Activated effector memory CD4-positive, alpha-beta T cell treated with Interleukin-2 at 50 U/mL for 16 hours (primary cell): ENCODE measurements around the gene ARHGEF7.
"Not testable (repeated sequence)": the region's sequence is repeated elsewhere in the genome, so short reads cannot be mapped to it uniquely, and the experiment has no call there.

ENCODE experiments used
- DNase-seq: peaks from one replicate; pipeline ENCODE4 v3.0.0-alpha.2; 2020

The ARHGEF7 gene

DNA sequence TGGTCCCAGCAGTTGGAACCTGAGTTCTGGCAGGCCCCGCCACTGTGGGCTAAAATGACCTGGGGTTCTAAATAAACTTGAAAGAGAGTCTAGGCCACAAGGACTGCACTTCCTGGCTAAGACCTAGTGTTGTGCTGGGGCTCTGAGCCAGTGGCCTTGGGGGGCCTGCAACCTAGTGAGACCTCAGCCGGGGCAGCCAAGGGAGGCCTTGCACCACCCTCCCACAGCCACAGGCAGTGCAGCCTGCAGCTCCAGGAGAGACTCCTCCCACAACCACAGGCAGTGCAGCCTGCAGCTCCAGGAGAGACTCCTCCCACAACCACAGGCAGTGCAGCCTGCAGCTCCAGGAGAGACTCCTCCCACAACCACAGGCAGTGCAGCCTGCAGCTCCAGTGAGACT is 142.8 kb downstream of the ARHGEF7 start:
- not testable (repeated sequence) for DNase-seq

DNA sequence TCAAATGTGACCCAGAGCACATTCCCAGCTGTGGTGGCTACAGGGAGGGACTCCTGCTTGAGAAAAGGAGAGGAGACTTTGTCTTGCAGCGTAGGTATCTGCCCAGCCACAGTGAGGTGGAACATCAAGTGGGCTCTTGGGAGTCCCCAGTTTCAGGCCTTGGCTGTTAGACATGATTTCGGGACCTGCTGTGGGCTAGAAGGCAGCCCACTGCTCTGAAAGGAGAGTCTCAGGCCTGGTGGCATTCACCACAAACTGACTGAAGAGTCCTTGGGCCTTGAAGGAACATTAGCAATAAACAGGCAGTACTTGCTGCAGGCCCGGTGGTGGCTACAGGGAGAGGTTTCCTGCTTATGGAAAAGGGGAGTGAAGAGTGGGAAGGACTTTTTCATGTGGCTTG is 143.5 kb downstream of the ARHGEF7 start:
- DNase-seq = no peak

DNA sequence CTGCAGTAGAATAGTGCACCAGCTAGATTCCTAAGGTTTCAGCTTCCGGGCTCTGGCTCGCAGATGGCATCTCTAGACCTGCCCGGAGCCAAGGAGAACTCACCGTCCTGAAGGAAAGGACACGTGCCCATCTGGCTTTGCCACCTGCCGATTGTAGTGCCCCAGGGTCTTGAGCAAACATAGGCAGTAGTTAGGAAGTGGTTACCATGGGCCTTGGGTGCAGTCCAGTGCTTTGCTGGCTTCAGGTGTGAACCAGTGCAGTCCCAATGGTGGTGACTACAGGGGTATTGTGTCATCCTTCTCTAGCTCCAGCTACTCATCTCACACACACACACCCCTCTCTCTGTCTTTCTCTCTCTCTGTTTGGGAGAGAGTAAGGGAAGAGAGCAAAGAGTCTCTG is 143.9 kb downstream of the ARHGEF7 start:
- DNase-seq = no peak

DNA sequence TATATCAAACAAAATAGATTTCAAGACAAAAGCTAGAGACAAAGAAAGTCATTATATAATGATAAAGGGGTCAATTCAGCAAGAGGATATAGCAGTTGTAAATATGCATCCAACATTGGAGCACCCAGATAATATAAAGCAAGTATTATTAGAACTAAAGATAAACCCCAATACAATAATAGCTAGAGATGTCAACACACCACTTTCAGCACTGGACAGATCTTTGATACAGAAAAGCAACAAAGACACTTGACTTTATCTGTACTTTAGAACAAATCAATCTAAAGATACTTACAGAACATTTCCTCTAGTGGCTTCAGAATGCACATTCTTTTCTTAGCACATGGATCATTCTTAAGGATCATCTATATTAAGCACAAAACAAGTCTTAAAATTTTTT is 146.2 kb downstream of the ARHGEF7 start:
- no peak for DNase-seq

DNA sequence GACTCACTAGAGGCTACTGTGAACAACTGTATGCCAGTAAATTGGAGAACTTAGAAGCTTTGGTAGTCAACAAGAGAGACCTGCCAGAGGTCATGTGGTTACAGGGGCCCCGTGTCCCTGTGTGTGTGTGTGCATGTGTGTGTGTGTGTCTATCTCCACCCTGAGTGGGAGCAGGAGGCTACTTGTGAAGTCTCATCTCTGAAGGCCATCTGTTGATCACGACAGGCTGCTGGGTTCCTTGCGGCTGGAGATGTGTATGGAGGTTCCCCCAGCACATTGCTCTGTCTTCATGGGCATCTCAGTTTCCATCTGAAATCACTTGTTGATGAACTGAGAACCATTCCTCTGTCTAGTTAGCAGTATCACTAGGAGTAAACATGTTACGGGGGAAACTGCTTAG is 147.2 kb downstream of the ARHGEF7 start:
- no peak for DNase-seq

DNA sequence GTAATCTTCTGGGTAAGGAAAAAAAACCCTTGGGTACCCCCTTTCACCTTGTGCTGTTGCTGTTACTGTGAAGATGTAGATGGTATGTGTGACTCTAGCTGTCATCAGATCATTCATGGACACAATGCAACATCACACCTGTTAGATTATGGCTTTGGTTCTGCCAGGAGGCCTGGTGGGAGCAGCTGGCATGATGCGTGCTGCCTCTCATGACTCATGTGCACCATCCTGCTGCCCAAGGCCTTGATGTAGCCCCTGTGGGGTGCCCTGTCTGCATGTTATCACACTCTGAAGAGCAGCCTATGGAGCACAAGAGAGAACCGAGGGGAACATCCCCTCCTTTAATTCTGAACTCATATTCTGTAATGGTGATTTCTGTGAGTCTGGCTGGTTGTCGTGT is 147.6 kb downstream of the ARHGEF7 start:
- no peak for DNase-seq

DNA sequence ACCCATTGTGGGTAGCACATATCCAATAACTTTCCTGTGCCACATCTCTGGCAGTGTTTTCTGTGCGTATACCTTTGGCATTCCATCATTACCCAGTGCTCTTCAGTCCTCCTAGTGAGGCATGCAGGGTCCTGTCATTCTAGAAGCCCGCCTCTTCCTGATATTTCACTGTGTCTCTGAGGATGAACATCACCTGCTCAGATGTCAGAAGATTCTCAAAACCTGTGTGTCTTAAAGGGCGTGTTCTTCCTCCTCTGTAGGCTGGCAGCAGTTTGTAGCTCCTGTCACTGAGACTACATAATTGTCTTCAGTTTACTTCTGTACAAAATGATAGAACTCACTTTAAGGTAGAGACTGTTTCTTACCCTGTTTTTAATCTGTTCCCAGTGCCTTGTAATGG is 148.5 kb downstream of the ARHGEF7 start:
- no peak for DNase-seq

DNA sequence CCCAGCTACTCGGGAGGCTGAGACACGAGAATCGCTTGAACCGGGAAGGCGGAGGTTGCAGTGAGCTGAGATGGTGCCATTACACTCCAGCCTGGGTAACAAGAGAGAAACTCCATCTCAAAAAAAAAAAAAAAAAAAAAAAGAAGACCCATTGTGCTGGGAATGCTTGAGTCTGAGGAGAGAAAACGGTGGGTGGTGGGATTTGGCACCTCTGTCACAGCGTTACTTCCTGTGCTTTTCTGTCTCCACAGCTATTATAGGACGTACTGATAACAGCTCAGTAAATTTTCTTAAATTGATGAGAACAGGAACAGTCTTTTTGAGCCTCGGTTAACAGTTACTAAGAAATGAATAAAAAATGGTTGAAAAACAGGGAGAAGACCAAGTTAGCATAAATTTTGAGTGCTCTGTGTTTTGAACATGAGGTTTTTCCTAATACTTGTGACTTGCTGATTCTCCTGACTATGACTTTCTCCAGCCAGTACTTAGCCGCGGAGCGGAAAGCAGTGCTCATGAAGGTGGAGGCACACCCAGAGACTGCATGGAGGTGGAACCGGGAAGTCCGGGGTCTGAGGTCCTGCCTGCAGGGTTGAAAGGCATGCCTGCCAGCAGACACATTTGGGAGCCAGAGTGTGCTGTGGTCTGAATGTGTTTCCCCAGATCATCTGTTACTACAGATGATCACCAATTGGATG is 150.0 kb downstream of the ARHGEF7 start:
- DNase-seq = no peak

DNA sequence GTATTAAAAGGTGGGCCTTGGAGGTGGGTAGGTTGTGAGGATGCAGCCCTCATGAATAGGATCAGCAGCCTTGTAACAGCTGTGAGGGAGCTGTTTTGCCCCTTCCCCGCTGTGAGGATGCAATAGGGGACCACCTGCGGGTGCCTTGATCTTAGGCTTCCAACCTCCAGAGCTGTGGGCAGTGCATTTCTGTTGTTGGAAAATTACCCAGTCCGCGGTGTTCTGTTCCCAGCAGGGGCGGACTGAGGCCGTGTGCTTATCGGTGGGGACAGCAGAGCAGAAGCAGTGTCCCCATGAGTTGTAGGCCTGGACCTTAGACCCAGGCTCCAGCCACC is 150.6 kb downstream of the ARHGEF7 start:
- no peak for DNase-seq

DNA sequence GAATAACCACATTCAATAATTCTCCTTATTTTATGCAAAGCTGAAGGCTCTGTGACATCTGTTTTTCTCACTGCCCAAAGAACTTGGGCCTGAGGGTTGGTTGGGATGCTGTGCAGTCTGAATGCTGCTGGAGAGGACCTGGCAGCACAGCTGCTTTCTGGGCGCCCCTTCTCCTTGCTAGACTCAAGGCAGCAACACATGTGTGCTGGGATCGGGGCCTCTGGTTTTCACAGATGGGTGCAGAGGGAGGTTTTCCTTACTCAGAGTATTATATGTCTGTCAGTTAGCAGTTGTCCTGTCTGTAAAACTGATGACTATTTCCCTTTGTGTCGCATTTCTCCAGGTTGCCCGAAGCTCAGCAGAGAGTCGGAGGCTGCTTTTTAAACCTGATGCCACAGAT is 152.1 kb downstream of the ARHGEF7 start:
- DNase-seq = no peak

DNA sequence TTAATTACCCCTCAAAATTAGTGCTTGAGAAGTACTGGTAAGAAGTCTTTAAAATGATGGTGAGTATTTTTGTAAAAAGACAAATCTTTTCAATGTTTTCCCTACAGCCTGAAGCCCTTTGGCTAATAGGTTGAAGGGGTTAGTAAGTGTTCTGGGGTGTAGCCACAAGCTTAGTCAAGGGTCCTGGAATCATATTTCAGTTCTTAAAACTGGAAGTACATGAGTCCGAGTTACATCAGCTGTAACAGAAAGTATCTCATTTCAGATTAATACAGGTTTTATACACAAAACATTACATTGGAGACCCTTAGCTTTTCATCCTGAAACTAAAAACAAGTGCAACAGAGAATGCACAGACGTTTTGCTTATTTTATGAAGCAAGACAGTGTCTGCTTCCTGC is 152.7 kb downstream of the ARHGEF7 start:
- no peak for DNase-seq

DNA sequence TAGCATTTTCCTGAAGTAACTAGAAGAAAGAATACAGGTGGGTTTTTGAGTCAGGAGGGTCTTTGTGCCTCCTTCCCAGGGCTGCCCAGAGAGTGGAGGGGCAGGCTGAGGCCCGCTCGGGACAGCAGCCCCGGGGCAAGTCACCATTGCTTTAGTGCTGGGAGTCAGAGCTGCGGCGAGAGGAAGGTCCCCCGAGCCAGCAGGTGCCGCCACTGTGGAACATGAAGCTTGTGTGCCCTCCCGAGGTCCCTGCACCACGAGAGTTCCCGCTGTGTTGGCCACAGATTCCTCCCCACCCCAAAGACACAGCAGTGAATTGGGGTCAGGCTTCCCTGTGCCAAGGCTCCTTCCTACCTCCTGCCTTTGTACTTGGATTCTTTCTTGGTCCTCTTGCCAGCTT is 154.4 kb downstream of the ARHGEF7 start:
- DNase-seq = no peak

DNA sequence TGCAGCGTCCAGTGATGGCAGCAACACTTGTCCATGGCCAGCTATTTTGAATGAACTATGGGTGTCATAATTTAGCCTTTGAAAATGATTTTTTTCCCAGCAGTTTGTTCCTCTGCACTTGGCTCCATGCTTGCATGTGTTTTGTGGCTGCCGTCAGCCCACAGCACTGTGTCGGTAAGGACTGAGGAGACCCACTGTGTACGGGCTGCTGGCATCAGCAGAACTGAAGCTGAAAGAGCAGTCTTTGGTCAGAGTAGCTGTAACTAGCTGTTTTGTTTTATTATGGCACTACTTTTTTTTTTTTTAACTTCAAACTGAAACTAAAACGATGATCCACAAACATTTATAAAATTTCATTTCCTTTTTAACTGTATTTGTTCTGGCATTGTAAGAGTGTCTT is 155.0 kb downstream of the ARHGEF7 start:
- no peak for DNase-seq

DNA sequence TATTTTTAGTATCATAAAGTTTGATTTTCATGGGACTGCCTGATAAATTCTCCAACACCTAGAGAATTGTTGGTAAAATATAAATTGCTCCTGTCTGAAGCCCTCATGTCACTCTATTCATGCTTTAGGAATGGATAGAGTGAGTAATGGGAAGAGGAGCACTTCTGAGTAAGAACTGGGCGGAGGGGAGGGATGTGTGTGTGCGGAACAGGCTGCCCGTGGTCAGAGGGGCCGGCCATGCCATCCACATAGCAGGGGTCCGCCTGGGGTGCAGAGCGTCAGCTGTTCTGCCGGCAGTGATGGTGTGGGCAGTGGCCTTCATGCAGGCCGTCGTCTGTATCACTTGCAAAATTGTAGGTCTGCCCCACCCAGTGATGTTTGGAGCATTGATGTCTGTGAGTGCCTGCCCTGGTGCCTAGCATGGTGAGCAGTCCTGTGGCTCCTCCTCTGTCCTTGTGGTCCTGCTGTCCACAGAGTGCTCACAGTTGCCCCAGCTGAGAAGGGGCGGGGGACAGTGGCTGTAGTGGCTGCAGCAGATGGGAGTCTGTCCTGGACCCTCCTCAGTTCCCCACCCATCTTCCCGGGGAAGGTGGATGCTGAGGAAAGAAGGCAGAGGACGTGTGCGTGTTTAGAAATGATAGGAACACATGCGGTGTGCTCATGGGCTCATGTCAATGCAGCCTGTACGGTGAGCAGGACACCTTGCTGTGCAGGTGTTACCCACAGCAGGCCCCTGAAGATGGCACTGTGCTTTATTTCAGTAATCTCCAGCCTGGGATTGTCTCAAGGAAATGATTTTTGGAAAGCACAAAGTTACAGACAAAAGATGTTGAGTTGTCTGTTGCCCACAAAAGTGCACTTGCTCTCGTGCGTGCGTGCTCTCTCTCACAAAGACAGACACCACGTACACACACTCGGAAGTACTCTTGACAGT is 155.9 kb downstream of the ARHGEF7 start:
- no peak for DNase-seq

DNA sequence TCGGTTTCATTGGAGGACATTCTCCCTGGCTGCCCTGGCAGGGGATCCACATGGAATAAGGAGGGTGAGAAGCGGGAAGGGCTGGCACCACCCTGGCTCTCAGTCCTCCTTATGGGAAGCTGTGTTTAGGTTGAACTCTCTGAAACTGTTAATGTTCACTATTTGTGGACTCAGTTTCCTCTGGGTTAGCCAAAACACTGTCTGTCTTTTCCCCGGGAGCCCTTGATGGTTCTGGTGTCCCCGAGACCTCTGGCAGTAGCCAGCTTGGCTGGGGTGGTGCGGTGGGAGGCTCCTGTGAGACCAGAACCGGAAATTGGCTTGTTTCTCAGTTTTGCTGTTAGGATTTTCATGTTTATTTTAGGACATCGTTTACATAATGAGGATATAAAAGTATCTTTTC is 157.0 kb downstream of the ARHGEF7 start:
- DNase-seq = no peak

DNA sequence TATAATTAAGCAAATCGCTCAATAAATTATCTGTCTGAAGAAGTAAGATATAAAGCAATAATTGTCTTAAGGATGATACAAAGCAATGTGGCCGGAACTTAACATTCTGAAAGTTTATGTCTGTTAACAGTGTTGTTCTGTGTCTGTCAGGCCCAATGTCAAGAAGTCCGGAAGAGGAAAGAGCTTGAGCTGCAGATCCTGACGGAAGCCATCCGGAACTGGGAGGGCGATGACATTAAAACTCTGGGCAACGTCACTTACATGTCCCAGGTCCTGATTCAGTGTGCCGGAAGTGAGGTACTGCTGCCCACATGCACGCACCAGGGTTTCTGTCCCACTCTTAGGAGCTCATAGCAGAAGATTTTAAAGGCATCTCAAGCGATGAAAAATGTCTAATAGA is 160.3 kb downstream of the ARHGEF7 start:
- DNase-seq = no peak

DNA sequence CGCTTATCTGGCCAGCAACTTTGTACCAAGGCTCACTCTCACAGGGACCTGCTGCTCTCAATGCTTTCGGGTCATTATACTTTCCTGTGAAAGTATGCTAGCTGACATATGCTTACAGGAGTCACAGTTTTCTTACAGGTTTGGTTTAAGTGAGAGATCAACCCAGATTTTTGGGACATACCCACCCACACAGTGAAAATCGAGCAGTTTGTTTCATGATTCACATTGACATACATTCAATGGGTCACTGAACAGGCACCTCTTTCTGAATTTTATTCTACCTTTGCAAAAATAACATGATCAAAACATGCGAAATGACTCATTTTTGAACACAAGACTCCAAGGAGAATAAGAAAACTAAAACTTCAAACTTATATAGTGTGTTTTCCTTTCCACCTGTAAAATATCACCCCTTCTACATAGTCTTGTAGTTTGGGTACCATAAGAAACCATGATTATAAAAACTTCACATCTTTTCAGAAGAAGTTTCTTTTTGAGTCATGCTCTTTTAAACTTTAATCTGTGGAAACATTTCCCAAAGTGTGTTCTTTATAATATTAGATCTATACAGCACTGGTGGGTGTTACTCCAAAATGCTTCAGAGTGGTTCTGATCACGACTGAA is 161.0 kb downstream of the ARHGEF7 start:
- DNase-seq = no peak

DNA sequence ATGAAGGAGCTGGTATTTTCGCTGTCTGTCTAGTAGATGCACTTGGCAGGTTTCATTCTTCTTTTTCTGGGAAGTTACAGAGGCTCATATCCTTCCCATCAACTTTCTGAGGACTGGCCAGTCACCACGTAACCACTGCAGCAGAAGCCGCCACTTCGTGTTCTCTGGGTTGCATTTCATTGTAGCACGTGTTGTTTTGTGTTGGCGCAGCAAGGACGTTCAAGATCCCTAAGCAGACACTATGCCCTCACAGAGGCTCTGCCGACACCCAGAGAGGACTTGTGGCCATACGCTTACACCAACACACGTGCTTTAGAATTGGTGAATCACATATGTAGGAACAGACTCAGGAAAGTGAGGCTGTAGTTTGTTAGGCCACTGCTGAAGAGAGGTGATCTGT is 163.1 kb downstream of the ARHGEF7 start:
- DNase-seq = no peak

DNA sequence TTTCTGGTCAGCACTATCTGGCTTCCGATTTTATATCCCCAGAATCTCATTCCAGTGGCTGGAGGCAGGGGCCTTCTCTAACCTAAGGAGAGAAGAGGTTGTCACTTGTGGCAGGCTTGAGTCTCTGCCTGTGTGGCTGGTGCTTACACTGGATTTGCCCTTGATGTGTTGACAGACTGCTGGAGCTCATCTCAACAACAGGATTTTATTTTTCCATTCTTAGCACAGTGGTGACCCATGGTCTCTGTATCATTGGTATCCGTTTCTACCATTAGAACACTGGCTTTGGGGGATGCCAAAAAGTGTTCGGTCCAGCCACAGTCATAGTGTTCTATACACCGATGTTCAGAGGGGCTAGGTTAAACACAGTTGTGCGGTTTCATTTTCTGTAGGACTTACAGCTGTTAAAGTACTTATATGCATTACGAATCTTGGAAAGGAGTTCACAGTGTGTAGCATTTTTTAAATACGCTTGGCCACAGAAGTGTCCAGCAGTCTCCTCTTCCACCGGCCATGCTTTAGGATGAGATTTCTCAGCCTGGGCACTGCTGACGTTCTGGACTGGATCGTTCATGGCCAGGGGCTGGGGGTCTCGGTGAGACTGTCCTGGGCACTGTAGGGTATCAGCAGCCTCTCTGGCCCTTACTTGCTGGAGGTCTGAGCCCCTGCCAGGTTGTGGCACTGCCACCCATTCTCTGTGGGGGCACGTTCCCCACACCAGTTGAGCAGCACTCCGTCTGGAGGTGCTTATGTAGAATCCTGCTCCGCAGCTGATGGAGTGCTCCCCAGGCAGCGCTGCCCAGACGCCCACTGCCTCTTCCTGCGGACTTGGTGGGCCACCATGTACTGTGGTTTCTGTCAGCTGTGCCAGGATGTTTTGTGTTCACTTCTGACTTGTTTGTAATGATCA is 163.9 kb downstream of the ARHGEF7 start:
- no peak for DNase-seq

DNA sequence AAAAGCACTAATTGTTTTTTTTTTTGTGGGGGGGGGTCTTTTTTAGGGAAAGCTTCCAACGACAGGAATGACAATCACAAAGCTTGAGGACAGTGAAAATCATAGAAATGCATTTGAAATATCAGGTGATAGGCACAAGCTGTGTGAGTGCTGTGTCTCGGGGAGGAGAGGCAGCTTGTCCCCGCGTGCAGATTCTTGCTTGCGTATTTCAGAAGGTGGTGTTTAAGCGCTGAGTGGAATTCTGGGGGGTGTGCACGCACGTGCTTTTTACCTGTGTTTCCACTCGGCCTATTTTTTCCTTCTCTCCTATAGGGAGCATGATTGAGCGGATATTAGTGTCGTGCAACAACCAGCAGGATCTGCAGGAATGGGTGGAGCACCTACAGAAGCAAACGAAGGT is 165.1 kb downstream of the ARHGEF7 start:
- DNase-seq = no peak

DNA sequence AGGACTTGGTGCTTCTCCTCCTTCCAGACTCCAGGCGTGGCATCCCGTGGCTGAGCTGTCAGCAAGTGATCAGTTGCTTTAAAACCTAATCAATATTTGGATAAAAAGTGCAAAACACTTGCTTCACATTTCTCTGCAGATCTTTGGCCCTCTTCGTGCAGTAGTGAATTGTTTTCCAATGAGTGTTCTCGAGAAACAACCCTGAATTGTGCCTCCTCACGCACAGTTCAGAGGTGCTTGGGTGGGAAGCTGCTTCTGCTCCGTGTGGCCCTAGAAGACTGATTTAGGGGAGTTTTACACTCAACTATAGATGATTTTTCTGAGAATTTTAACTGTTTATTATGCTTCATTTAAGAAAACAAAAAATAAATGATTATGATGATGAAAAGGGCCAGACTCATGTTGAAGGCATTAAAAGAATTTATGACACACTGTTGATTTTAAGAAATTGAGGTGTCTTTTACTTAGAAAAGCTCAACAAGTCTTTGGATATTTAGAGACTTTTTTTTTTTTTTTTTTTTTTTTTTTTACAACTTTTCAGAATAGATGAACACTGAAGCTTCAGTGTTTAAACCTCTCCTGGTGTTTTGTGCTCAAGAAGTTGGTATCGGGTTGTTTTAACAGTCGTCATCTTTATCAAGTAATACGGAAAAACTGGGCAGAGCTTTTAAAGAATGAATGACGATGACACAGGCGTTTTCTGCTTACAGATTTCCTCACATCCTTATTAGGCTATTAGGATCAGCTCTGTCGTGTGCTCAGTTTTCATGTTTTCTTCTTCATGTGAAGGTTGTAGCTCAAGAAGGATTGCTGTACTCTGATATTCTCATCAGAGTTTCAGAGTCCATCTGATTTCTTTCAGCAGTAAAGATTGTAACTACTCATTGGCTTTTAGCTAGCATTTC is 165.8 kb downstream of the ARHGEF7 start:
- DNase-seq = no peak

DNA sequence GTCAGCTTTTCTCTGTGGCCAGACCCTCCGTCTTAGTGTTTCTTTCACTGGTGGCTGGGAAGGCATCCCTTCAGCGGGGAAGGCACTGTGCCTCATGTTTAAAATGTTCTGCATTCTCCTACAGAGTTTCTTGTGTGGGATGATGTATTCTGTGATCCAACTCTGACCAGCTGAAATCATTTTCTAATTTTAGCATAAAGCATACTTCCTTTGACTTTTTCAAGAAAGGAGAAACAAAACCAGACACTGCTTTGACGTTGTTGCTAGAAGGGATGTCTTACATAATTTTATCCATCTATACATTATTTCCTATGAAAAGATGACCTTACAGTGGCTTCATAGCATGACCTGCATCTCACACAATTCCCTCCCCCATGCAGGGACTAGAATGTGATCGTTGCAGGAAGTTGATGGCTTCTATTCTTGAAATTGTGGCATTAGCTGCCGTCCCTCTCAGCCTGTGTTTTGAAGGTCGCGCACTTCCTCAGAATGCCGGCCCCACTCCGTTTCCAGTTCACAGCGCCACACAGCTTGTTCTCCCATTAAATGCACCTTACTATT is 166.7 kb downstream of the ARHGEF7 start:
- DNase-seq = no peak
